IPS DF 19.7 (cell line): ENCODE data around the gene CEP128.

ENCODE experiments used
- DNase-seq: peaks from one replicate; pipeline ENCODE4 v3.0.0-alpha.2; 2013; ENCODE audit warnings: low read depth, low spot score

The CEP128 gene

DNA sequence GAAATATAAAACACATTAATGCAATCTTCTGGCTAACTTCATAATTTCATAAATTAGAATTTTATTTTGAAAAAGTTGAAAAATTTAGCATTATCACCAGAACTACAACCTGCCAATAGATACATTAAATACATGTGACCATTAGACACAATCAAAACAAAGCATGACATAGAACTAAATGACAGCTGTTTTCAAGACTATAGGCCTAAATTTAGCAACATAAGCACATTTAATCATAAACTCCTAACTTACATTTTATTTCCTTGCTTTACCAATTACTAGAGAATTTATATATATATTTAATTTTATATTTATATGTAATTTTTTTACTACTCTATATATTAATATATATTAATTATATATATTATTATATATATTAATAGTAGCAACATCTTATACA lies 165.4 kb downstream of the CEP128 start:
- DNase-seq = no peak

DNA sequence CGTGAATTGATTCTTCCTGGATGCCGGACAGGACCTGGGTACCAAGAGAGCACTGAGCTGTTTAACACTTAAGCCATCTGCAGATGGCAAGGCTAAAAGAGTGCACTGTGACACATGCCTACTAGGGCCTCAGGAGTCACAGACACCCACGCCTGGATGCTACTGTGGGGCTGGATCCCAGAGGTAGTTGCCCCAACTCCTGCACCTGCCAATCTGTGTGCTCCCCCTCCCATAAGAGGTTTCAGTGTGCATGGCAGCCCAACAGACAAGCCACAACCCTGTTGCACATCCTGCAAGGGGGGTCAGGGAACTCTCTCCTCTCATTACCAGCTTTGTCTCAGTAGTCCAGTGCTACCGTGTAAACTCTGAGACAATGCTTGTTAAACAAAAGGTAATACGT lies 169.0 kb downstream of the CEP128 start:
- no peak for DNase-seq

GRCh38 chr14:80771201-80771600 lies 170.3 kb downstream of the CEP128 start:
- DNase-seq = no peak

- DNase-seq = no peak
Measured at GRCh38 chr14:80770114-80770908, 171.2 kb downstream of the CEP128 start.

- no peak for DNase-seq
Measured at GRCh38 chr14:80768646-80769045, 172.9 kb downstream of the CEP128 start.

DNA sequence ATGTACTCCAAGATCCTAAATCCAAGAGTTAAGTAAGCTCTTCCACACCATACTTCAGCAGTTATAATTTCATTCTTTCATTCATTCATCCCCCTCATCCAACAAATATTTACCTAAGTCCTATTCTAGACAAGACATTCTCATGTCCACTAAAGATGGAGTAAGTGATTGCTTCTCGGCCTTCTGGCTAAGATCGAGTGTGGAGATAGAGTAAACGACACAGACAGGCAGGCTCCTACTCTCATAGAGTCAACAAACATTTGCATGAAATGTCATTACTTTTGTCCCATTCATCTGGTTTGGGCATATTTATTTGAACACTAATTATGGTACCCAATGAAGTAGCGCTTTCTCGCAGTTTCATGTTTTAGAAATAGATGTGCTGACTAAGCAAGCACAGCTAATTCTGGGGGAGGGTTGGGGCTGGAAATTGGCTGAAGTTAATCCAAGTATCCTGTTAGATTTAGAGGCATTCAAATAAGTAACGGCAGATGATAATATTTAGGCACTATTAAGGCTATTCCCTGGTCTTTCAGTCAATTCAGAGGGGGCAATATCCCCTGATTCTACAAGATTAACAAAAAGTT lies 176.5 kb downstream of the CEP128 start:
- no peak for DNase-seq

- DNase-seq = no peak
Measured at GRCh38 chr14:80764496-80764895, 177.0 kb downstream of the CEP128 start.

DNA sequence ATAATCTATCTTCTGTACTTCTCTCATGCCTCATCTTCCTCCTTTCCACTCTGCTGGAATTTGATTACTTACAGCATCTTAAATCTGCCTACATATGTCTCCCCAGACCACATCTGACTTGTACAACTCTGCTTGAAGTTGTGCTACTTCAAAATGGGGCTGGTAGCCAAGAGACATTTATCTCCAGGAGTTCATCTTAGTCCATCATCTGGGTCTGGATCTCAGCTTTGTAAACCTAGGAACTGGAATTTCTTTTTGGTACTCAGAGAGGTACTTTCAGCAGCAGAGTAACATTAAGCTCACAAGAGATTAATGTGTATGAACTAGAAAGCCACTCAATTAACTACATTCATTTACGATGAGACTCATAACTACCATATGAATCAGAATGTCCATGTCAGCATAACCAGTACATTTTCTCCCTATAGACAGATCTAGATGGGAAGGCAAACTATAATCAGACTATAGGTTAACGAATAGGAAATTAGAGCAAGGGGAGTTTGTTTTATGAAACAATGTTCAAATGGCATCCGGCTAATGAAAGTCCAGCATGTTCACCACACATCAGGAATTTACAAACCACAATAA lies 178.8 kb downstream of the CEP128 start:
- no peak for DNase-seq

DNA sequence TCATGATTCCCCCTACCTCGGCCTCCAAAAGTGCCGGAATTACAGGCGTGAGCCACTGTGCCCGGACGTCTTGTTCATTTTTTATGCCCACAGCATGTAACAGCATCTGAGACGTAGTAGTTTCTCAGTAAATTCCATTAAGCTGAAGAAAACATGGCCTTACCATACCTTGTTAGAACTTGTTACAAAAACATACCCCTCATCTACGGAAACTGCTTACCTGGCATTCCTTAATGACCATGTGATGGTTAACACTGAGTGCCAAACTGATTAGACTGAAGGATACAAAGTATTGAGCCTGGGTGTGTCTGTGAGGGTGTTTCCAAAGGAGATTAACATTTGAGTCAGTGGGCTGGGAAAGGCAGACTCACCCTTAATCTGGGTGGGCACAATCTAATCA lies 186.8 kb downstream of the CEP128 start:
- no peak for DNase-seq

GRCh38 chr14:80751285-80751684 lies 190.3 kb downstream of the CEP128 start:
- no peak for DNase-seq

GRCh38 chr14:80726211-80726610 lies 215.3 kb downstream of the CEP128 start:
- DNase-seq = no peak

GRCh38 chr14:80718940-80719339 lies 222.6 kb downstream of the CEP128 start:
- no peak for DNase-seq

- no peak for DNase-seq
Measured at GRCh38 chr14:80714474-80714873, 227.1 kb downstream of the CEP128 start.

DNA sequence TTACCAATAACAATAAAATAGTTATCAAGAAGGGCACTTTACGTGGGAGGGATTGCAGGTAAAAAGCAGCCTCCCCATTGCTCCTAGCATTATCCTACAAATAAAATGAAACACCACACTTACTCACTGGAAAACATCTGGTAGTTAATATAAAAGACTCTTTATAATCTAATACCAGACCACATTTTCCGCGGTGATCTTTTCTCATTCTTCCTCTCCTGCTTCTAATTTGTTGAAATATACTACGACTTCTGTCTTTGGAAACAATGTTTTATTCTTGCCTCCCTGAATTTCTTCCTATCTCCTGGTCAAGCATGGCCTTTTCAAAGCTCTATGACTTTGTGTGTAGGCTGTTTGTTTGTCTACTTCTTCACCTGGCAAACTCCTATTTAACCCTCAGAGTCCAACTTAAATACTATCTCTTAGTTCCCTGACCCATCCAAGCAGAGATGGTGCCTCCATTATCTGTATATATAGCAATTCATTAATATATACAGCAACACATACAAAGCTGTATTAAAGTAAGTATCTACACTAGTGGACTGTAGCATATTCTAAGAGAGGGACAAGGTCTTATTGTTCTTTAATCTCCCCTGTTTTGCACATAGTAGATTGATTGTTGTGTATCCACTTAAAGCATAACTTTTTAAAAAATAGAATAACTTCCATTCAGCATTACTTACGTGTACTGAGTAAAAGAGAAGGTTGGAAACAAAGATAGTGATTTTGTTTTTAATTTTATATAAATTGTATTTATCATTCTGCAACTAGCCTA lies 228.3 kb downstream of the CEP128 start:
- no peak for DNase-seq

- DNase-seq = no peak
Measured at GRCh38 chr14:80705241-80705980, 236.1 kb downstream of the CEP128 start.

GRCh38 chr14:80700601-80701000 lies 240.9 kb downstream of the CEP128 start:
- no peak for DNase-seq

- DNase-seq = no peak
Measured at GRCh38 chr14:80699861-80700260, 241.7 kb downstream of the CEP128 start.

DNA sequence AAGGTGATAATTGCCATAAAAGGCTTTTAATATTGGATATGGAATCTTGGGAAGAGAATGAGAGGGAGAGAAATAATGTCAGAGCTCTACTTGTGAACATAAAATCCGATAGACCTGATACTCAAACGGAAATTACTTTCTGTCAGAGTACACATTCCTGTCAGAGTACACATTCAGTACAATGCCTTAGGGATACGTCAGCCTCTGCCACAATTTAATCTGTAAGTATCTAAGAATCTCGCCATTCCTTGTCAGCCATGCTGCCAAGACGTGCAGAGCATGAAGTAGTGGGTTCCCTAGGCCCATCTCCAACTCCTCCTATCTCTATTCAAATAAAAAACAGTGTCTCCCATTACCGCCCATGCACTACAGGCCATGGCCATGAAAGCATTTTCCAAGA lies 242.6 kb downstream of the CEP128 start:
- no peak for DNase-seq

- DNase-seq = no peak
Measured at GRCh38 chr14:80695869-80696268, 245.7 kb downstream of the CEP128 start.

- DNase-seq = no peak
Measured at GRCh38 chr14:80692903-80693302, 248.6 kb downstream of the CEP128 start.

DNA sequence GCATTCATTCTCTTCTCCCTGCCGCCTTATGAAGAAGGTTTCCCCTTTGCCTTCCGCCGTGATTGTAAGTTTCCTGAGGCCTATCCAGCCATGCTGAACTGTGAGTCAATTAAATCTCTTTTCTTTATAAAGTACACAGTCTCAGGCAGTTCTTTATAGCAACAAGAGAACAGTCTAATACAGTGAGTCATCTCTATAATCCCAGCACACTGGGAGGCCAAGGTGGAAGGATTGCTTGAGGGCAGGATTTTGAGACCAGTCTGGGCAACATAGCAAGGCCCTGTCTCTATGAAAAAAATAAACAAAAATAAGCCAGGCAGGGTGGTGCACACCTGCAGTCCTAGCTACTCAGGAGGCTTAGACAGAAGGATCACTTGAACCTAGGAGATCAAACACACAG lies 259.9 kb downstream of the CEP128 start:
- no peak for DNase-seq

- no peak for DNase-seq
Measured at GRCh38 chr14:80679273-80679672, 262.3 kb downstream of the CEP128 start.
